Activated naive CD4-positive, alpha-beta T cell treated with anti-CD3 and anti-CD28 coated beads, Interleukin-2, amount 50 U/mL, for 24 hours (primary cell): ENCODE measurements around the gene RNF10.
"Not testable (repeated sequence)": the region's sequence is repeated elsewhere in the genome, so short reads cannot be mapped to it uniquely, and the experiment has no call there.

ENCODE experiments used
- H3K27ac Mint-ChIP-seq: one replicate; pipeline ENCODE4 v1.8.0; 2021; ENCODE audit warnings: mild to moderate bottlenecking, mixed read lengths
- H3K27me3 Mint-ChIP-seq: one replicate; pipeline ENCODE4 v1.8.0; 2021; ENCODE audit warnings: mixed read lengths
- H3K36me3 Mint-ChIP-seq: one replicate; pipeline ENCODE4 v1.8.0; 2021; ENCODE audit warnings: mixed read lengths
- H3K4me1 Mint-ChIP-seq: one replicate; pipeline ENCODE4 v1.8.0; 2021; ENCODE audit warnings: mixed read lengths
- H3K4me3 Mint-ChIP-seq: one replicate; pipeline ENCODE4 v1.8.0; 2021; ENCODE audit warnings: mild to moderate bottlenecking, mixed read lengths
- H3K9me3 Mint-ChIP-seq: one replicate; pipeline ENCODE4 v1.8.0; 2021; ENCODE audit warnings: mixed read lengths

RNF10 gene

GRCh38 chr12:120534203-120534702 lies at the start of gene RNF10:
Gene RNF10 (plus strand): TSS chr12:120534356. CDS start chr12:120534812, 456 bp downstream.
- Mint-ChIP-seq H3K27me3 (no peaks in the 10 kb centered on the region), H3K4me3 (peak within 1 kb of the TSS; percentile 94), H3K27ac (peak within 1 kb of the TSS; percentile 91), H3K4me1 (peaks cover 48% of the 10 kb centered on the region), H3K9me3 (no peaks in the 10 kb centered on the region), H3K36me3 (peaks cover 7% of the 10 kb centered on the region)

- H3K27me3 Mint-ChIP-seq: no peaks in the 10 kb centered on the region
- H3K27ac Mint-ChIP-seq: no peak overlapping the region
- H3K9me3 Mint-ChIP-seq: no peaks in the 10 kb centered on the region
- H3K4me3 Mint-ChIP-seq: no peak overlapping the region
- H3K36me3 Mint-ChIP-seq: peaks cover 7% of the 10 kb centered on the region
- H3K4me1 Mint-ChIP-seq: no peaks in the 10 kb centered on the region
Observed at GRCh38 chr12:120485961-120486881, 47.9 kb upstream of the RNF10 start.

- not testable (repeated sequence) for H3K36me3 Mint-ChIP-seq, H3K27ac Mint-ChIP-seq, H3K9me3 Mint-ChIP-seq, H3K4me3 Mint-ChIP-seq, H3K27me3 Mint-ChIP-seq, H3K4me1 Mint-ChIP-seq
Observed at GRCh38 chr12:120487552-120487951, 46.6 kb upstream of the RNF10 start.

DNA sequence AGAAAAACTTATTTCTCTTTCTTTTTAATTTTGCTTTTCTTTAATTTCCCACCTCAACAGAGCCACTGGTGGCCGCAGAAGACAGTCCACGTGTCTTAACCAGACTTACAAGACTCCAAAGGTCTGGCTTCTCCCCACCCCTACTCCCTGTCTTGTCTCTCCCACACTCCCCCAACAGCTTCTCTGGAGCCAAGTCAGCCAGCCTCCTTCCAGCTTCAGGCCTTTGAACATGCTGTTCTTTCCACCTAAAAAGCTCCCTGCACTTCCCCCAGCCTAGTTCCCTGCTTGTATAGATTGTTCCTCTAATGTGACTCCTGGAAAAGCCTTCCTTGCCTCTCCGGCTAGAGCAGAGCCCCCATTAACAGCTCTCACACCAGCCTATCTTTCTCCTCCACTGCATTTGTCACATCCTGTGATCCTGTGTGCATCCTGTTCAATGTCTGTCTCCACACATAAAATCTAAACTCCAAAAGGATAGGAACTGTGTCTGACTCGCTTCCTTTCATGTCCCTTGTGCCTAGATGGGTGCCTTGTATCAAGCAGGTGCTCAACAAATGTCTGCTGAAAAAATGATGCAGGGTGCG lies 46.0 kb upstream of the RNF10 start:
- Mint-ChIP-seq H3K4me1 (no peaks in the 10 kb centered on the region), H3K9me3 (no peaks in the 10 kb centered on the region), H3K4me3 (no peak overlapping the region), H3K27me3 (no peaks in the 10 kb centered on the region), H3K36me3 (no peaks in the 10 kb centered on the region), H3K27ac (no peak overlapping the region)

DNA sequence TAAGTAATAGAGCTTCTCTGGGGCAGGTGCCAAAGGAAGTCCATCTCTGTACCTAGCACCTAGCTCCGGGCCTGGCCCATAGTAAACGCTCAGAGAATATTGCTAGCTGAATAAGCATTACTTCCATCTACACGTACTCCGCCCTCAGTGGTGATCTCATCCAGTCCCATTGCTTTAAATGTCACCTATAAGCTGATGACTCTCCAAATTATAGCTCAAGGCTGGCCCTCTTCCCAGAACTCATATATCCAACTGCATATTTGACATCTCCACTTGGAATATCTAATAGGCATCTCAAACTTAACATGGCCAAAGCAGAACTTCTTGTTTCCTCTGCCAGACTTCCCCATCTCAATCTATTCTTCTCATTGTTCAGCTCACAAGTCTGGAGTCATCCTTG lies 45.1 kb upstream of the RNF10 start:
- Mint-ChIP-seq H3K4me3 (no peak overlapping the region), H3K4me1 (no peaks in the 10 kb centered on the region), H3K27ac (no peak overlapping the region), H3K36me3 (no peaks in the 10 kb centered on the region), H3K9me3 (no peaks in the 10 kb centered on the region), H3K27me3 (no peaks in the 10 kb centered on the region)

DNA sequence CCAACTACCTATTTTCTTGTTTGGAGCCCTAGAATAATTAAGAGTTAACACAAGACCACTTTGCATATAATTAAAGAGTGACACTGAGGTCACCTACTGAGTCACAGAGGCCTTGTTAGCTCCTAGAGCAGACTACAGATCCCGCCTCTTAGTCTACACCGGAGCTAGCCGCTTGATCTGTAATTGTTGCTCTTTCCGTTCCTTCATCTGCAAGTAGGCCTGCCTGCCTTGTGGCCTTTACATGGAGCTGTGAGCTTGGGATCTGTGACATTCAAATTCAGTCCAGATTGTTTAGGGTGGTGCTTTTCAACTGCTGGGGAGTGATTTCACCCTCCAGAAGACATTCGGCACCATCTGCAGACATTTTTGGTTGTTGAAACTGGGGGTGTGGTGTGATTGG lies 43.8 kb upstream of the RNF10 start:
- no peaks in the 10 kb centered on the region for H3K27me3 Mint-ChIP-seq
- no peak overlapping the region for H3K4me3 Mint-ChIP-seq
- no peaks in the 10 kb centered on the region for H3K9me3 Mint-ChIP-seq
- H3K4me1 Mint-ChIP-seq: peaks cover 6% of the 10 kb centered on the region
- no peaks in the 10 kb centered on the region for H3K36me3 Mint-ChIP-seq
- no peak overlapping the region for H3K27ac Mint-ChIP-seq

- no peak overlapping the region for H3K4me3 Mint-ChIP-seq
- no peaks in the 10 kb centered on the region for H3K36me3 Mint-ChIP-seq
- H3K27ac Mint-ChIP-seq: no peak overlapping the region
- no peaks in the 10 kb centered on the region for H3K27me3 Mint-ChIP-seq
- no peaks in the 10 kb centered on the region for H3K9me3 Mint-ChIP-seq
- peaks cover 8% of the 10 kb centered on the region for H3K4me1 Mint-ChIP-seq
Observed at GRCh38 chr12:120490833-120491512, 43.2 kb upstream of the RNF10 start.

DNA sequence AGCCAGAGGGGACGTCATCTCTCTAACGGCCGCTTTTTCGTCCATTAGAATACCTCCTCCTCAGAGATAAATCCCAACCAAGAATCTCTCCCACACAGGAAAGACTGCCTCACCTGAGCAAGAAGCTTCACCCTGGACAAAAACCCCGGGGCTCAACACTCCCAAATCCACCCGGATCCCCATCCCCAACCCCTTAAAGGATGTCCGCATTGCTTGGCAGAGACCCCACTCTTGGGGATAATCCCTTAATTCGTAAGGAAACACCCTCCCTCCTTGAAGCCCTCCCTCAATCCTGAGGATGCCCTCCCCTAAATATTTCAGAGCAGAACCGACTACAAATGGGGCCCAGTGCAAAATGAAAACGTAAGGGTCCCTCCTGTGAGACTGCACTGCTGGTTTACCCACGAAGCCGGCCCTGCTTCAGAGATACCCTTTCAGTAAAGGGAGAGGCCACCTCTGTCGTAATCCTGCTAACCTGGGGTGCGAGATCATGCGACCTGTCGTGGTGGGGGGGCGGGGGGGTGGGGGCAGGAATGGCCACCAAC lies 38.9 kb upstream of the RNF10 start:
- H3K27me3 Mint-ChIP-seq: no peaks in the 10 kb centered on the region
- H3K4me1 Mint-ChIP-seq: peaks cover 28% of the 10 kb centered on the region
- peaks cover 5% of the 10 kb centered on the region for H3K36me3 Mint-ChIP-seq
- H3K4me3 Mint-ChIP-seq: peak overlapping the region; percentile 96
- peak overlapping the region; percentile 72 for H3K27ac Mint-ChIP-seq
- H3K9me3 Mint-ChIP-seq: no peaks in the 10 kb centered on the region

- H3K36me3 Mint-ChIP-seq: peaks cover 5% of the 10 kb centered on the region
- peak within 1 kb of the TSS; percentile 89 for H3K27ac Mint-ChIP-seq
- peak within 1 kb of the TSS; percentile 96 for H3K4me3 Mint-ChIP-seq
- peaks cover 33% of the 10 kb centered on the region for H3K4me1 Mint-ChIP-seq
- H3K27me3 Mint-ChIP-seq: no peaks in the 10 kb centered on the region
- H3K9me3 Mint-ChIP-seq: no peaks in the 10 kb centered on the region
Observed at GRCh38 chr12:120495731-120496412, 38.3 kb upstream of the RNF10 start, which contains the start of gene DYNLL1. Gene DYNLL1 (plus strand): TSS chr12:120496113. CDS start chr12:120496422, 309 bp downstream.

GRCh38 chr12:120496413-120497340 lies 37.5 kb upstream of the RNF10 start:
- Mint-ChIP-seq H3K4me3 (peak overlapping the region; percentile 96), H3K4me1 (peaks cover 33% of the 10 kb centered on the region), H3K36me3 (peaks cover 5% of the 10 kb centered on the region), H3K27me3 (no peaks in the 10 kb centered on the region), H3K27ac (peak overlapping the region; percentile 59), H3K9me3 (no peaks in the 10 kb centered on the region)

- H3K27me3 Mint-ChIP-seq: no peaks in the 10 kb centered on the region
- H3K27ac Mint-ChIP-seq: peak overlapping the region; percentile 1
- H3K4me3 Mint-ChIP-seq: peak overlapping the region; percentile 96
- H3K4me1 Mint-ChIP-seq: peaks cover 33% of the 10 kb centered on the region
- H3K9me3 Mint-ChIP-seq: no peaks in the 10 kb centered on the region
- peaks cover 5% of the 10 kb centered on the region for H3K36me3 Mint-ChIP-seq
Observed at GRCh38 chr12:120497524-120498150, 36.5 kb upstream of the RNF10 start.

DNA sequence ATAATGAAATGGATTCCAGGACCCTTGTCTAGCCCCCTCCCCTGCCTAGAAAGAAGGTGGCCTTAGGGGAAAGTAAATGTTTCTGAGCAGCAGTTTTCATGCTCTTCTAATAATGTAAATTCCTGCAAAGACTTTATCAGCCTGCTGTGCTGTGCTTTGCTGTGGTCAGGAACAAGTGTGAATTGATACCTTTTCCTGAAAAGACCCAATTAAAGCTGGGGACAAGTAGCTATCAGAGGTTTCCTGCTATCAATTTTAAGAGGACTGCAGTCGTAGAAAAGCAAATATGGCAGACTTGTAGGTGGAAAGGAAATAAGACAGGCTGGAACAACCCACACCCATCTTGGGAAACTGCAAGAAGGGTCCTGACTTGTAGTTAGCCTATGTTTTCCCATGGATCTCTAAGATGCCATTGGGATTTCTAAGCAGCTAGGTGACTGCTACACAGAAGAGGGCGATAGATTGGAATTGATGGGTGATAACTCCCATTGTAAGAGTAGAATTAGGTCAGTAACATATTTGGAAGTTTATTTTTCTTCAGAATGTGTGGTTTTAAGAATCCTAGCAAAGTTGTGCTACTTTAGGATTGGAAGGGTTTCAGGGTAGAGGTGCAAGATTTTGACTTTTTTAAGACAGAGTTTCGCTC lies 35.2 kb upstream of the RNF10 start:
- no peak overlapping the region for H3K4me3 Mint-ChIP-seq

GRCh38 chr12:120500581-120500980 lies 33.6 kb upstream of the RNF10 start:
- Mint-ChIP-seq H3K9me3 (no peaks in the 10 kb centered on the region), H3K4me3 (no peak overlapping the region), H3K36me3 (peaks cover 7% of the 10 kb centered on the region), H3K27ac (no peak overlapping the region), H3K4me1 (peaks cover 25% of the 10 kb centered on the region), H3K27me3 (no peaks in the 10 kb centered on the region)

More for the DNA sequence above, 35.2 kb upstream of the RNF10 start:
- Mint-ChIP-seq H3K36me3 (peaks cover 7% of the 10 kb centered on the region), H3K27me3 (no peaks in the 10 kb centered on the region), H3K4me1 (peaks cover 33% of the 10 kb centered on the region), H3K9me3 (no peaks in the 10 kb centered on the region), H3K27ac (no peak overlapping the region)
